ENCODE measurements around the gene JCHAIN. TPM values are rescaled to one million over a fixed set of nuclear protein-coding genes. Genes with fewer than 3 reads are reported as not detected.

JCHAIN gene
- total and polyA plus RNA-seq, 2 of the 4 experiments (the other 2 are of a cell fraction) = 0.72 to 0.86 TPM

- no peak overlapping the region for H3K23ac ChIP-seq (ENCODE audit: low read depth, low read length)
- no peak overlapping the region for H2BK5ac ChIP-seq (ENCODE audit: low read depth, low read length, poor library complexity, severe bottlenecking)
- no peaks in the 10 kb centered on the region for H3K4me1 ChIP-seq (ENCODE audit: control insufficient read depth, insufficient read depth, low read length)
- H2AK9ac ChIP-seq (replicated peaks; ENCODE audit: low read depth, low read length, poor library complexity) = no peak overlapping the region
- WGBS, 2 experiments (ENCODE audit: extremely low coverage in 2 of 2, insufficient read length in 1 of 2) = 70% methylated on average over 2 of the region's 7 CpGs; no CpG with 5 or more reads in 1 of the 2 experiments
- H3K27ac ChIP-seq (ENCODE audit: insufficient read depth, low read length) = no peak overlapping the region
- H3K9me1 ChIP-seq (ENCODE audit: insufficient read depth, low read length) = peaks cover 14% of the 10 kb centered on the region
- no peak overlapping the region for H4K5ac ChIP-seq (ENCODE audit: low read depth, low read length)
- no TSS peak for BruUV-seq (replicated peaks)
- H3K4me2 ChIP-seq (ENCODE audit: low read depth, low read length) = no peak overlapping the region
- in situ Hi-C loops (cut with MboI; ENCODE audit: low sequenced_read_pairs) (no loop called here), dilution Hi-C loops (cut with HindIII; ENCODE audit: low sequenced_read_pairs, unreplicated experiment) (no loop called here), intact Hi-C loops (cut with micrococcal nuclease) (no loop called here)
- H4K20me1 ChIP-seq (ENCODE audit: insufficient read depth, low read length) = peaks cover 4% of the 10 kb centered on the region; the same call in 1 of the 2 replicates
- no peak overlapping the region for H4K91ac ChIP-seq (ENCODE audit: insufficient read depth, low read depth, low read length)
- no peak overlapping the region for H3K18ac ChIP-seq (ENCODE audit: low read depth, low read length)
- POLR2A ChIA-PET (ENCODE audit: unreplicated experiment) = interaction anchor here (0.6 kb wide), 1 partner anchor 23 kb away, joined by 3 read pairs; no protein-coding TSS in a partner anchor
- no peaks in the 10 kb centered on the region for H3K9me3 ChIP-seq (ENCODE audit: control insufficient read depth, insufficient read depth, low read length)
- H2BK120ac ChIP-seq (ENCODE audit: low read depth, low read length) = no peak overlapping the region
- H3K14ac ChIP-seq (replicated peaks; ENCODE audit: low read depth, low read length) = no peak overlapping the region
- no peak overlapping the region for H3K4ac ChIP-seq (ENCODE audit: low read depth, low read length)
- ATAC-seq (ENCODE audit: low read depth) = no peak
- peaks cover 14 to 58% of the 10 kb centered on the region in 2 experiments; a peak in 3 of 4 replicates for H3K79me1 ChIP-seq (ENCODE audit: low read depth in 1 of 2, low read length in 2 of 2)
- H2AK5ac ChIP-seq (ENCODE audit: low read depth, low read length) = no peak overlapping the region
- no peak overlapping the region for H4K8ac ChIP-seq (ENCODE audit: low read depth in 2 of 2, low read length in 2 of 2)
- H2BK15ac ChIP-seq (ENCODE audit: low read depth, low read length) = no peak overlapping the region
- no peak overlapping the region for H2BK20ac ChIP-seq (ENCODE audit: low read depth, low read length)
- CTCF ChIA-PET = interaction anchor here (0.7 to 1.6 kb wide), 2 partner anchors 8 to 22 kb away, joined by 3 to 4 read pairs; partner anchors contain the start of gene RUFY3
- H3K36me3 ChIP-seq (ENCODE audit: control insufficient read depth, insufficient read depth, low read length) = no peaks in the 10 kb centered on the region
- no peak overlapping the region for H3K56ac ChIP-seq (ENCODE audit: extremely low read depth, insufficient read depth, low read length)
- H3K27me3 ChIP-seq (ENCODE audit: control insufficient read depth, insufficient read depth, low read length) = no peaks in the 10 kb centered on the region
- no peak overlapping the region for H3K9ac ChIP-seq (ENCODE audit: low read depth, low read length)
- H2AFZ ChIP-seq (replicated peaks; ENCODE audit: low read length, poor library complexity) = no peak overlapping the region
- no peak for TF ChIP-seq CHD1 (IDR thresholded peaks at IDR 0.05; ENCODE audit: low read depth, low read length)
- TF ChIP-seq MAFK (IDR thresholded peaks at IDR 0.05; ENCODE audit: low read depth, low read length) = no peak
- no peak for TF ChIP-seq POLR2A (IDR thresholded peaks at IDR 0.05; ENCODE audit: low read depth, low read length)
- no peak for TF ChIP-seq CTCF (conservative IDR thresholded peaks at IDR 0.05; ENCODE audit: low read depth, low read length)
- no peak for TF ChIP-seq USF2 (IDR thresholded peaks at IDR 0.05; ENCODE audit: low read depth, low read length)
- TF ChIP-seq SMC3 (IDR thresholded peaks at IDR 0.05; ENCODE audit: low read depth, low read length) = no peak
- no peak for TF ChIP-seq RCOR1 (IDR thresholded peaks at IDR 0.05; ENCODE audit: insufficient replicate concordance, low read length)
- no peak for TF ChIP-seq BHLHE40 (IDR thresholded peaks at IDR 0.05; ENCODE audit: low read depth, low read length)
- TF ChIP-seq MAZ (IDR thresholded peaks at IDR 0.05; ENCODE audit: borderline replicate concordance, low read depth, low read length) = no peak
- TF ChIP-seq FOS (IDR thresholded peaks at IDR 0.05; ENCODE audit: low read depth, low read length) = no peak
- no peak for TF ChIP-seq RFX5 (IDR thresholded peaks at IDR 0.05; ENCODE audit: low read depth, low read length)
- TF ChIP-seq CEBPB (IDR thresholded peaks at IDR 0.05; ENCODE audit: low read depth, low read length) = no peak
- TF ChIP-seq NFE2L2 (IDR thresholded peaks at IDR 0.05; ENCODE audit: low read depth, low read length) = no peak
- TF ChIP-seq MXI1 (IDR thresholded peaks at IDR 0.05; ENCODE audit: borderline replicate concordance, low read depth, low read length) = no peak
- no peak for DNase-seq
- no peak overlapping the region for H3K4me3 ChIP-seq (ENCODE audit: insufficient read depth, low read depth, low read length)
These were observed 47.3 kb upstream of the JCHAIN start for GRCh38 chr4:70713453-70714078.

Data from IMR-90 (cell line).